ENCODE data around the gene CLCA2.
A peak's percentile ranks its signal among the peaks of the same experiment; 100 is the strongest.

Gene CLCA2

GRCh38 chr1:86478416-86479156, 54.6 kb downstream of the CLCA2 start:
- no peak for DNase-seq

- no peak for DNase-seq
These were observed 58.0 kb downstream of the CLCA2 start for GRCh38 chr1:86481966-86482365.

GRCh38 chr1:86487131-86487810, 63.3 kb downstream of the CLCA2 start:
- DNase-seq, result no peak

- no peak for DNase-seq
These were observed 63.8 kb downstream of the CLCA2 start for GRCh38 chr1:86487811-86488141.

GRCh38 chr1:86489242-86489878, 65.4 kb downstream of the CLCA2 start:
- DNase-seq, result no peak

GRCh38 chr1:86491171-86491950, 67.4 kb downstream of the CLCA2 start:
- DNase-seq, result no peak

GRCh38 chr1:86498281-86498680, 74.3 kb downstream of the CLCA2 start:
- no peak for DNase-seq

- peak; percentile 72 for DNase-seq
These were observed 76.1 kb downstream of the CLCA2 start for GRCh38 chr1:86499987-86500593.

- no peak for DNase-seq
These were observed 76.7 kb downstream of the CLCA2 start for GRCh38 chr1:86500714-86501113.

- peak; percentile 74 for DNase-seq
These were observed 78.2 kb downstream of the CLCA2 start for GRCh38 chr1:86502125-86502646.

- DNase-seq, result peak; percentile 36
These were observed 78.9 kb downstream of the CLCA2 start for GRCh38 chr1:86502721-86503405.

GRCh38 chr1:86503406-86504136, 79.6 kb downstream of the CLCA2 start:
- no peak for DNase-seq

GRCh38 chr1:86504137-86504479, 80.1 kb downstream of the CLCA2 start:
- no peak for DNase-seq

- DNase-seq, result no peak
These were observed 81.1 kb downstream of the CLCA2 start for GRCh38 chr1:86504895-86505563.

- DNase-seq, result no peak
These were observed 81.6 kb downstream of the CLCA2 start for GRCh38 chr1:86505564-86505902.

Measured in CD4-positive, alpha-beta T cell treated with Interleukin-4 for 4 hours (primary cell).